GM21737 (cell line): ENCODE measurements around the gene STT3B.

Experiments
- ATAC-seq: cut with Tn5 transposase; IDR thresholded peaks from one replicate; pipeline ENCODE4 v1.9.1; 2021; ENCODE audit warnings: mild to moderate bottlenecking, moderate library complexity; ENCODE audit not compliant: unreplicated experiment

The STT3B gene

GRCh38 chr3:31550452-31551251 is 17.9 kb downstream of the STT3B start:
- ATAC-seq = no peak

- no peak for ATAC-seq
Observed at GRCh38 chr3:31551646-31552045, 18.9 kb downstream of the STT3B start.

- no peak for ATAC-seq
Observed at GRCh38 chr3:31552103-31552502, 19.4 kb downstream of the STT3B start.

GRCh38 chr3:31553258-31553657 is 20.5 kb downstream of the STT3B start:
- no peak for ATAC-seq

GRCh38 chr3:31555204-31555603 is 22.5 kb downstream of the STT3B start:
- ATAC-seq = no peak

- no peak for ATAC-seq
Observed at GRCh38 chr3:31559872-31560534, 27.3 kb downstream of the STT3B start.

GRCh38 chr3:31561891-31562290 is 29.2 kb downstream of the STT3B start:
- ATAC-seq = no peak

- no peak for ATAC-seq
Observed at GRCh38 chr3:31562525-31562924, 29.8 kb downstream of the STT3B start.

GRCh38 chr3:31565288-31565687 is 32.6 kb downstream of the STT3B start:
- ATAC-seq = no peak

- ATAC-seq = no peak
Observed at GRCh38 chr3:31567036-31567435, 34.3 kb downstream of the STT3B start.

GRCh38 chr3:31568649-31569048 is 35.9 kb downstream of the STT3B start:
- no peak for ATAC-seq

- ATAC-seq = no peak
Observed at GRCh38 chr3:31571325-31571724, 38.6 kb downstream of the STT3B start.

- ATAC-seq = no peak
Observed at GRCh38 chr3:31572236-31573004, 39.7 kb downstream of the STT3B start.

- ATAC-seq = no peak
Observed at GRCh38 chr3:31573036-31573779, 40.5 kb downstream of the STT3B start.

GRCh38 chr3:31575448-31575847 is 42.7 kb downstream of the STT3B start:
- ATAC-seq = no peak

- ATAC-seq = no peak
Observed at GRCh38 chr3:31576521-31576920, 43.8 kb downstream of the STT3B start.

- ATAC-seq = no peak
Observed at GRCh38 chr3:31577232-31577631, 44.5 kb downstream of the STT3B start.

- ATAC-seq = no peak
Observed at GRCh38 chr3:31579828-31580227, 47.1 kb downstream of the STT3B start.

- ATAC-seq = no peak
Observed at GRCh38 chr3:31580645-31581044, 47.9 kb downstream of the STT3B start.

GRCh38 chr3:31581660-31582059 is 48.9 kb downstream of the STT3B start:
- ATAC-seq = no peak

- ATAC-seq = no peak
Observed at GRCh38 chr3:31589228-31589627, 56.5 kb downstream of the STT3B start.
